HepG2 (cell line): ENCODE measurements around the gene ASAP2. TPM values are rescaled to one million over a fixed set of nuclear protein-coding genes. Genes with fewer than 3 reads are reported as not detected.

Experiments used
- ATAC-seq: fragments of 200-7000 bp; cut with Tn5 transposase; 3 replicates; pipeline ENCODE4 v1.9.1; 2020; ENCODE audit warnings: mild to moderate bottlenecking, moderate library complexity
- BruUV-seq: library from RNA; stranded (reverse); fragments of 400-500 nt; replicated peaks from 2 replicates; lab custom pipeline; 2021; lab: Mats Ljungman, UMichigan
- CTCF ChIA-PET: fragments of 300-600 bp; formaldehyde crosslinking; extraction: SDS; loops from one replicate; lab custom pipeline; 2021; ENCODE audit warnings: low total read pairs, inconsistent platforms, low intra/inter-chr PET ratio; lab: Yijun Ruan, JAX
- POLR2A ChIA-PET: fragments of 350-600 bp; sonication (Branson Sonifier 250); formaldehyde crosslinking; loops from one replicate; lab custom pipeline; 2020; ENCODE audit warnings: antibody characterized with exemption, inconsistent platforms; lab: Yijun Ruan, JAX
- DNase-seq: peaks from one replicate; pipeline ENCODE4 v3.0.0-alpha.2; 2015; ENCODE audit warnings: low spot score
- FAIRE-seq: peaks from 3 replicates; lab custom pipeline; 2011; peaks lifted over from hg19 to GRCh38; lab: Jason Lieb, UNC
- H2AFZ ChIP-seq: one replicate; pipeline ENCODE4 v1.6.1; 2011; ENCODE audit warnings: low read length, inconsistent platforms
- H3K27ac ChIP-seq: fragments of 300-600 bp; 3 replicates; pipeline ENCODE4 v1.8.0; 2011; ENCODE audit warnings: mixed run types, mild to moderate bottlenecking, mixed read lengths, low read length, inconsistent platforms; ENCODE audit not compliant: insufficient read depth; ENCODE audit errors: extremely low read length
- H3K27me3 ChIP-seq, 2 experiments: fragments of 200-600 bp in 1 of 2; 2 replicates in 1 of 2; 3 replicates in 1 of 2; pipeline versions ENCODE4 v1.6.0 to v1.8.0; 2011; ENCODE audit warnings: low read length in 2 of 2, mild to moderate bottlenecking in 2 of 2, moderate library complexity in 2 of 2, inconsistent platforms in 1 of 2; ENCODE audit not compliant: insufficient read depth in 2 of 2, control insufficient read depth in 1 of 2
- H3K36me3 ChIP-seq, 2 experiments: fragments of 200-600 bp in 1 of 2; replicated peaks in 1 of 2; 2 replicates in 1 of 2; 3 replicates in 1 of 2; pipeline versions ENCODE4 v1.5.1 to v1.8.0; 2011; ENCODE audit warnings: low read length in 2 of 2, inconsistent platforms in 1 of 2; ENCODE audit not compliant: insufficient read depth in 2 of 2, control insufficient read depth in 1 of 2
- H3K4me1 ChIP-seq: 2 replicates; pipeline ENCODE4 v1.5.1; 2012; ENCODE audit warnings: low read length, inconsistent platforms; ENCODE audit not compliant: insufficient read depth
- H3K4me2 ChIP-seq: 2 replicates; pipeline ENCODE4 v1.6.0; 2011; ENCODE audit warnings: low read depth, low read length, inconsistent platforms
- H3K4me3 ChIP-seq, 3 experiments: fragments of 200-600 bp in 1 of 3; sonication (generic), shearing (Covaris generic) in 1 of 3; replicated peaks in 1 of 3; 2 replicates each; pipeline ENCODE4 v1.5.1; 2011 to 2016; ENCODE audit warnings: low read length in 3 of 3, inconsistent platforms in 2 of 3, low read depth in 2 of 3, mild to moderate bottlenecking in 2 of 3, control low read depth in 1 of 3, mixed read lengths in 1 of 3; ENCODE audit not compliant: insufficient read depth in 1 of 3
- H3K79me2 ChIP-seq: one replicate; pipeline ENCODE4 v1.6.1; 2011; ENCODE audit warnings: low read length, inconsistent platforms; ENCODE audit not compliant: insufficient read depth
- H3K9ac ChIP-seq: 2 replicates; pipeline ENCODE4 v1.6.0; 2011; ENCODE audit warnings: mild to moderate bottlenecking, low read depth, low read length, inconsistent platforms; ENCODE audit not compliant: insufficient read depth
- H3K9me3 ChIP-seq: 2 replicates; pipeline ENCODE4 v1.5.1; 2012; ENCODE audit warnings: mild to moderate bottlenecking, low read length
- H4K20me1 ChIP-seq: 2 replicates; pipeline ENCODE4 v1.6.0; 2011; ENCODE audit warnings: inconsistent platforms, mild to moderate bottlenecking, low read length, moderate library complexity; ENCODE audit not compliant: insufficient read depth
- FUBP1 ChIP-seq: sonication (generic); formaldehyde crosslinking; IDR thresholded peaks from 2 replicates; pipeline ENCODE4 v1.5.1; 2020; ENCODE audit warnings: missing genetic modification reagents, mild to moderate bottlenecking, borderline replicate concordance
- USF2 ChIP-seq, 2 experiments: sonication (generic) in 1 of 2; formaldehyde crosslinking in 1 of 2; IDR thresholded peaks; 2 replicates each; pipeline versions ENCODE4 v1.5.1 to v1.6.1; 2011 to 2020; ENCODE audit warnings: borderline replicate concordance in 1 of 2, low read depth in 1 of 2, low read length in 1 of 2, mild to moderate bottlenecking in 1 of 2, missing genetic modification reagents in 1 of 2, moderate library complexity in 1 of 2
- ZNF280D ChIP-seq: sonication (generic); formaldehyde crosslinking; IDR thresholded peaks from 2 replicates; pipeline ENCODE4 v1.5.1; 2020; ENCODE audit warnings: mild to moderate bottlenecking, missing genetic modification reagents
- ZNF337 ChIP-seq: sonication (generic); formaldehyde crosslinking; IDR thresholded peaks from 2 replicates; pipeline ENCODE4 v1.5.1; 2020; ENCODE audit warnings: missing genetic modification reagents, low read depth, mild to moderate bottlenecking, borderline replicate concordance
- ZNF598 ChIP-seq: sonication (generic); formaldehyde crosslinking; IDR thresholded peaks from 2 replicates; pipeline ENCODE4 v1.5.1; 2020; ENCODE audit warnings: mild to moderate bottlenecking, missing genetic modification reagents, borderline replicate concordance
- WGBS: methylation state at CpG from one replicate; pipeline ENCODE4 v1.1.6; 2017; ENCODE audit warnings: low lambda C conversion rate; 5-methylcytosine and 5-hydroxymethylcytosine counted together
- in situ Hi-C: cut with HindIII; loops from 2 replicates; pipeline ENCODE4 v1.10.0; 2017; ENCODE audit warnings: low pct_unique_long_range_greater_than_20kb; ENCODE audit not compliant: extremely low pct_ligation_motif_present
- intact Hi-C: fragments of 100-400 bp; cut with micrococcal nuclease; formaldehyde crosslinking; loops from one replicate; pipeline ENCODE4 v1.10.0; 2022; ENCODE audit not compliant: unreplicated experiment
- polyA plus RNA-seq, 8 experiments: library from polyadenylated mRNA; depleted of rRNA in 3 of 8; stranded (reverse) in 7 of 8; unstranded in 1 of 8; fragments of >200 nt; fragmentation: Illumina TruSeq in 4 of 8; extraction: Trizol in 4 of 8; gene quantifications; 2 replicates each; pipeline versions ENCODE4 v1.2.1 to v1.2.3, GENCODE V29; 2011 to 2016; ENCODE audit warnings: low read depth in 4 of 8, missing spikeins in 1 of 8, mixed read lengths in 1 of 8; ENCODE audit not compliant: insufficient read depth in 1 of 8
- total RNA-seq, 5 experiments: library from RNA; depleted of rRNA; stranded (reverse); fragments of >200 nt; fragmentation: Illumina TruSeq; extraction: Trizol; gene quantifications; 2 replicates each; pipeline ENCODE4 v1.2.3, GENCODE V29; 2016; ENCODE audit warnings: low read depth in 1 of 5

ASAP2 gene
- total and polyA plus RNA-seq, 2 of the 13 experiments (the other 11 are each of a cell fraction or from before 2014, with no cell fraction given), result 7.3 to 22.3 TPM

GRCh38 chr2:9174771-9175437 is 31.7 kb upstream of the ASAP2 start (continued):
- no peak for TF ChIP-seq ZNF280D (CRISPR knock-in tag)

GRCh38 chr2:9178110-9178903 is 28.3 kb upstream of the ASAP2 start:
- CTCF ChIA-PET, result no interaction called here
- WGBS, result 24% methylated on average over 2 of the region's 2 CpGs
- no peak for TF ChIP-seq FUBP1 (CRISPR knock-in tag)
- TF ChIP-seq USF2 (IDR thresholded peaks at IDR 0.05; ENCODE audit: low read depth, low read length), result no peak
- no peak for TF ChIP-seq USF2 (CRISPR knock-in tag; IDR thresholded peaks at IDR 0.05; ENCODE audit: borderline replicate concordance)
- 0 out of 2 replicates have a peak, but pooled peaks have one; percentile 49 for TF ChIP-seq ZNF337 (CRISPR knock-in tag)
- 0 out of 2 replicates have a peak, but pooled peaks have one; percentile 44 for TF ChIP-seq ZNF598 (CRISPR knock-in tag)
- no peaks in the 10 kb centered on the region for H3K9me3 ChIP-seq
- POLR2A ChIA-PET, result interaction anchor here (1.3 to 3.0 kb wide), 5 partner anchors 11 to 187 kb away, joined by 4 to 37 read pairs (median 11); no protein-coding TSS in a partner anchor
- peak overlapping the region in 1 of 3 experiments; percentile 2; a peak in 1 of 6 replicates for H3K4me3 ChIP-seq
- H3K9ac ChIP-seq, result peak overlapping the region; percentile 8; the same call in 1 of the 2 replicates
- ATAC-seq (no peak; the same call in 2 of the 3 replicates), FAIRE-seq (peak; percentile 23), DNase-seq (no peak)
- no peak overlapping the region for H2AFZ ChIP-seq
- H4K20me1 ChIP-seq, result no peaks in the 10 kb centered on the region
- in situ Hi-C loops, result no loop called here
- H3K27me3 ChIP-seq, result peaks cover 2 to 31% of the 10 kb centered on the region in 2 experiments; a peak in 4 of 5 replicates
- H3K79me2 ChIP-seq, result no peaks in the 10 kb centered on the region
- H3K36me3 ChIP-seq, result no peaks in the 10 kb centered on the region
- H3K4me1 ChIP-seq, result peaks cover 35% of the 10 kb centered on the region
- H3K27ac ChIP-seq, result no peak overlapping the region
- BruUV-seq, result no TSS peak
- intact Hi-C loops, result no loop called here
- H3K4me2 ChIP-seq, result peak overlapping the region; percentile 64
